Urinary bladder (tissue), 4 donors: ENCODE measurements around the gene BCKDHA. TPM values are rescaled to one million over a fixed set of nuclear protein-coding genes. Genes with fewer than 3 reads are reported as not detected.
"Not testable (repeated sequence)": the region's sequence is repeated elsewhere in the genome, so short reads cannot be mapped to it uniquely, and the experiment has no call there.

Experiments
- DNase-seq: peaks from one replicate; pipeline ENCODE4 v3.0.0-alpha.2; 2015; ENCODE audit errors: extremely low spot score
- H3K27ac ChIP-seq: one replicate; pipeline ENCODE4 v1.5.1; 2013; ENCODE audit warnings: low read depth, mild to moderate bottlenecking, moderate library complexity
- H3K36me3 ChIP-seq: one replicate; pipeline ENCODE4 v1.6.1; 2013; ENCODE audit warnings: mild to moderate bottlenecking, moderate library complexity; ENCODE audit not compliant: insufficient read depth
- H3K4me1 ChIP-seq: one replicate; pipeline ENCODE4 v1.6.1; 2013; ENCODE audit warnings: mild to moderate bottlenecking, moderate library complexity; ENCODE audit not compliant: insufficient read depth
- H3K4me3 ChIP-seq: one replicate; pipeline ENCODE4 v1.5.1; 2013; ENCODE audit warnings: low read depth, low read length
- WGBS: extraction: QIAGEN DNeasy Blood & Tissue Kit; methylation state at CpG from one replicate; pipeline ENCODE4 v1.1.7; 2013; 5-methylcytosine and 5-hydroxymethylcytosine counted together
- polyA plus RNA-seq: library from polyadenylated mRNA; stranded (reverse); fragments of 200-250 nt; gene quantifications from one replicate; pipeline ENCODE4 v1.2.3, GENCODE V29; 2013
- total RNA-seq: library from RNA; depleted of rRNA; stranded (reverse); fragments of >200 nt; gene quantifications from one replicate; pipeline ENCODE4 v1.2.3, GENCODE V29; 2014
- donor health status: healthy with polysubstance abuse.
- donor health status: healthy.

Gene BCKDHA
- total and polyA plus RNA-seq, 2 donors, result 25.8 to 47.0 TPM

- Histone ChIP-seq H3K27ac (no peak overlapping the region), H3K36me3 (no peaks in the 10 kb centered on the region), H3K4me1 (no peaks in the 10 kb centered on the region), H3K4me3 (no peak overlapping the region)
- 92% methylated on average over 1 of the region's 1 CpG for WGBS
- no peak for DNase-seq
These were observed 37.9 kb upstream of the BCKDHA start for GRCh38 chr19:41359741-41360140.

- H3K4me3 ChIP-seq, result no peak overlapping the region
- WGBS, result 88% methylated on average over 10 of the region's 10 CpGs
- H3K4me1 ChIP-seq, result no peaks in the 10 kb centered on the region
- H3K27ac ChIP-seq, result peak overlapping the region; percentile 51
- no peaks in the 10 kb centered on the region for H3K36me3 ChIP-seq
- no peak for DNase-seq
These were observed 35.3 kb upstream of the BCKDHA start for GRCh38 chr19:41362143-41362847.

GRCh38 chr19:41363371-41363752 is 34.3 kb upstream of the BCKDHA start:
- peak overlapping the region; percentile 89 for H3K27ac ChIP-seq
- 41% methylated on average over 6 of the region's 6 CpGs for WGBS
- peak overlapping the region; percentile 53 for H3K4me3 ChIP-seq
- DNase-seq, result no peak
- H3K4me1 ChIP-seq, result no peaks in the 10 kb centered on the region
- no peaks in the 10 kb centered on the region for H3K36me3 ChIP-seq

- peak within 1 kb of the TSS; percentile 96 for H3K27ac ChIP-seq
- H3K36me3 ChIP-seq, result no peaks in the 10 kb centered on the region
- DNase-seq, result peak; percentile 97
- peak within 1 kb of the TSS; percentile 53 for H3K4me3 ChIP-seq
- under 1% methylated on average over 56 of the region's 56 CpGs for WGBS
- H3K4me1 ChIP-seq, result no peaks in the 10 kb centered on the region
These were observed 33.7 kb upstream of the BCKDHA start, which contains the start of gene B9D2 for GRCh38 chr19:41363753-41364523. TSS of gene B9D2 (minus strand) at chr19:41364149. CDS start at chr19:41363519, 630 bp downstream.

- no peak for DNase-seq
- H3K27ac ChIP-seq, result peak overlapping the region; percentile 83
- 78% methylated on average over 14 of the region's 14 CpGs for WGBS
- no peaks in the 10 kb centered on the region for H3K4me1 ChIP-seq
- H3K36me3 ChIP-seq, result no peaks in the 10 kb centered on the region
- peak overlapping the region; percentile 53 for H3K4me3 ChIP-seq
These were observed 32.9 kb upstream of the BCKDHA start for GRCh38 chr19:41364524-41365391.

GRCh38 chr19:41366089-41366488 is 31.5 kb upstream of the BCKDHA start:
- Histone ChIP-seq H3K27ac (no peak overlapping the region), H3K4me3 (no peak overlapping the region), H3K4me1 (no peaks in the 10 kb centered on the region), H3K36me3 (no peaks in the 10 kb centered on the region)
- WGBS, result 95% methylated on average over 1 of the region's 1 CpG
- DNase-seq, result no peak

GRCh38 chr19:41367848-41368301 is 29.7 kb upstream of the BCKDHA start:
- Histone ChIP-seq H3K27ac (no peak overlapping the region), H3K4me3 (no peak overlapping the region), H3K4me1 (no peaks in the 10 kb centered on the region), H3K36me3 (no peaks in the 10 kb centered on the region)
- no peak for DNase-seq
- 57% methylated on average over 6 of the region's 6 CpGs for WGBS

- no peaks in the 10 kb centered on the region for H3K4me1 ChIP-seq
- 97% methylated on average over 2 of the region's 2 CpGs for WGBS
- no peak for DNase-seq
- H3K36me3 ChIP-seq, result no peaks in the 10 kb centered on the region
- H3K27ac ChIP-seq, result no peak overlapping the region
- no peak overlapping the region for H3K4me3 ChIP-seq
These were observed 27.8 kb upstream of the BCKDHA start for GRCh38 chr19:41369769-41370168.

GRCh38 chr19:41371119-41371518 is 26.5 kb upstream of the BCKDHA start:
- not testable (repeated sequence) for DNase-seq, H3K4me3 ChIP-seq, H3K4me1 ChIP-seq, H3K27ac ChIP-seq, H3K36me3 ChIP-seq
- 92% methylated on average over 5 of the region's 5 CpGs for WGBS

GRCh38 chr19:41371541-41371940 is 26.1 kb upstream of the BCKDHA start:
- no peak overlapping the region for H3K4me3 ChIP-seq
- no peak overlapping the region for H3K27ac ChIP-seq
- no peaks in the 10 kb centered on the region for H3K36me3 ChIP-seq
- no peak for DNase-seq
- H3K4me1 ChIP-seq, result no peaks in the 10 kb centered on the region
- 94% methylated on average over 8 of the region's 8 CpGs for WGBS

- 56% methylated on average over 2 of the region's 2 CpGs for WGBS
- Histone ChIP-seq H3K36me3 (no peaks in the 10 kb centered on the region), H3K4me3 (no peak overlapping the region), H3K4me1 (no peaks in the 10 kb centered on the region), H3K27ac (no peak overlapping the region)
- DNase-seq, result no peak
These were observed 25.1 kb upstream of the BCKDHA start for GRCh38 chr19:41372501-41372900.

GRCh38 chr19:41373993-41374392 is 23.6 kb upstream of the BCKDHA start:
- Histone ChIP-seq H3K4me1 (no peaks in the 10 kb centered on the region), H3K4me3 (no peak overlapping the region), H3K27ac (no peak overlapping the region), H3K36me3 (no peaks in the 10 kb centered on the region)
- WGBS, result 15% methylated on average over 12 of the region's 12 CpGs
- DNase-seq, result peak; percentile 73

GRCh38 chr19:41376241-41376997 is 21.2 kb upstream of the BCKDHA start, which contains the start of gene TMEM91:
TSS of gene TMEM91 (plus strand) at chr19:41376533. CDS start at chr19:41378310, 1,777 bp downstream.
- peak within 1 kb of the TSS; percentile 64 for H3K27ac ChIP-seq
- no peaks in the 10 kb centered on the region for H3K4me1 ChIP-seq
- no peak for DNase-seq
- H3K36me3 ChIP-seq, result no peaks in the 10 kb centered on the region
- peak within 1 kb of the TSS; percentile 48 for H3K4me3 ChIP-seq
- WGBS, result 1% methylated on average over 47 of the region's 47 CpGs
